Naive thymus-derived CD8-positive, alpha-beta T cell (primary cell): ENCODE measurements around the gene TNFRSF6B. TPM values are rescaled to one million over a fixed set of nuclear protein-coding genes. Genes with fewer than 3 reads are reported as not detected.

Source experiments
- ATAC-seq, 2 donors: fragments of 150-1000 bp; cut with Tn5 transposase in 1 of 2; sonication (Bioruptor Pico), chemical (Tn5 transposase) in 1 of 2; 1 replicate in 1 of 2; 2 replicates in 1 of 2; pipeline ENCODE4 v1.10.0; 2021; ENCODE audit warnings: mild to moderate bottlenecking in 2 of 2, moderate library complexity in 2 of 2
- POLR2A ChIA-PET: fragments of 350-600 bp; sonication (Branson Sonifier 250); formaldehyde crosslinking; loops from one replicate; lab custom pipeline; 2021; ENCODE audit warnings: antibody characterized with exemption; lab: Charles Lee
- DNase-seq, 10 donors: peaks; one replicate each; pipeline versions ENCODE4 v3.0.0 to v3.0.0-alpha.2; 2020 to 2022
- H3K27ac Mint-ChIP-seq, 10 donors: one replicate each; pipeline ENCODE4 v1.8.0; 2020 to 2022; ENCODE audit warnings: mild to moderate bottlenecking in 10 of 10, mixed read lengths in 10 of 10, moderate library complexity in 4 of 10, inconsistent platforms in 1 of 10
- H3K27me3 Mint-ChIP-seq, 5 donors: one replicate each; pipeline ENCODE4 v1.8.0; 2021 to 2022; ENCODE audit warnings: mixed read lengths in 5 of 5
- H3K36me3 Mint-ChIP-seq, 3 donors: one replicate each; pipeline ENCODE4 v1.8.0; 2020 to 2022; ENCODE audit warnings: mixed read lengths in 3 of 3, mild to moderate bottlenecking in 2 of 3, inconsistent platforms in 1 of 3
- H3K4me1 Mint-ChIP-seq, 4 donors: one replicate each; pipeline ENCODE4 v1.8.0; 2021 to 2022; ENCODE audit warnings: mixed read lengths in 4 of 4
- H3K4me3 Mint-ChIP-seq, 10 donors: one replicate each; pipeline ENCODE4 v1.8.0; 2020 to 2022; ENCODE audit warnings: mild to moderate bottlenecking in 10 of 10, mixed read lengths in 10 of 10, moderate library complexity in 6 of 10, inconsistent platforms in 1 of 10
- H3K9me3 Mint-ChIP-seq, 9 donors: one replicate each; pipeline ENCODE4 v1.8.0; 2020 to 2022; ENCODE audit warnings: mixed read lengths in 9 of 9, mild to moderate bottlenecking in 3 of 9, inconsistent platforms in 1 of 9, moderate library complexity in 1 of 9
- polyA plus RNA-seq, 3 donors: library from polyadenylated mRNA; unstranded; fragments of 300-500 nt; fragmentation: Illumina TruSeq; gene quantifications; one replicate each; pipeline ENCODE4 v1.2.3, GENCODE V29; 2021
- total RNA-seq, 8 experiments: library from RNA in 2 of 8; stranded (reverse) in 2 of 8; gene quantifications; one replicate each; pipeline ENCODE4 v1.2.3 and lab custom pipeline; 2021 to 2026

Gene TNFRSF6B
- total and polyA plus RNA-seq, 5 experiments from 2014 or later: 0.22 to 1.1 (median 0.90) TPM; not detected in 1

DNA sequence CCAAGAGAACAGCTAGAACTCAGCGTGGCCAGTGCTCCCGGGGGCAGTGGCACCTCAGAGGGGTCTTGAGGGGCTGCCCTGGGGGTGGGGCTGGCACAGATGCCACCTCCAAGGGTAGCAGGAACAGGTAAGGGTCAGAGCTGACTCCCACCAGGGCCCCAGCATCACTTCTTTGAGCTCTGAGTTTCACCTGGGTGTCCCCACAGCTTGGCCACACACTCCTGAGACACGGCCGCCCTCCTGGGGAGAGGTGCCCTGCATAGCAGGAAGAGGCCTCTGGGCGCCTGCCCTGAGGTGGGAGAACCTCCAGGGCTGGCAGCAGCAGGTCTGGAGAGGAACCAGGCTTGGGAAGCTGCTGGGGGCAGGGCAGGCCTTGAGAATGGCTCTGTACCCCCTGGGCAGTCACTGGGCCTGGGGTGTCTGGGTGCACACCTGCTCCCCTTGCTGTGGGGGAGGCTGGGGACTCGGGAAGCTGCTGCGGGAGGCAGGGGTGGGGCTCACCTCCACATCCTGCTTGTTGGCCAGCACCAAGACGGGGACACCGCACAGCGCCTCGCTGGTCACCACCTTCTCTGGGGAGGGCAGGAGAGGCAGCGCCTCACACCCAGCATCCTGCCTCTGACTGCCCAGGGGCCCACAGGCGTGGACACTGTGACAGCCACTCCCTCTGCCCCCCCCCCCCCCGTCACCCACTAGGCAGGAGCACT, 5.0 kb downstream of the TNFRSF6B start:
- Mint-ChIP-seq H3K4me1 (peaks cover 10 to 27% (median 20%) of the 10 kb centered on the region in 4 donors), H3K4me3 (no peak overlapping the region), H3K36me3 (peaks cover 0 to 17% (median 0%) of the 10 kb centered on the region in 3 donors), H3K27ac (peak overlapping the region in 1 of 10 donors; percentile 53), H3K9me3 (no peaks in the 10 kb centered on the region), H3K27me3 (no peaks in the 10 kb centered on the region)
- DNase-seq (peak in 2 of 10 donors; percentile 6 to 57), ATAC-seq (no peak)
- POLR2A ChIA-PET: interaction anchor here (0.6 to 1.3 kb wide), 3 partner anchors 14 to 81 kb away, joined by 3 to 4 read pairs (median 3); no protein-coding TSS in a partner anchor

DNA sequence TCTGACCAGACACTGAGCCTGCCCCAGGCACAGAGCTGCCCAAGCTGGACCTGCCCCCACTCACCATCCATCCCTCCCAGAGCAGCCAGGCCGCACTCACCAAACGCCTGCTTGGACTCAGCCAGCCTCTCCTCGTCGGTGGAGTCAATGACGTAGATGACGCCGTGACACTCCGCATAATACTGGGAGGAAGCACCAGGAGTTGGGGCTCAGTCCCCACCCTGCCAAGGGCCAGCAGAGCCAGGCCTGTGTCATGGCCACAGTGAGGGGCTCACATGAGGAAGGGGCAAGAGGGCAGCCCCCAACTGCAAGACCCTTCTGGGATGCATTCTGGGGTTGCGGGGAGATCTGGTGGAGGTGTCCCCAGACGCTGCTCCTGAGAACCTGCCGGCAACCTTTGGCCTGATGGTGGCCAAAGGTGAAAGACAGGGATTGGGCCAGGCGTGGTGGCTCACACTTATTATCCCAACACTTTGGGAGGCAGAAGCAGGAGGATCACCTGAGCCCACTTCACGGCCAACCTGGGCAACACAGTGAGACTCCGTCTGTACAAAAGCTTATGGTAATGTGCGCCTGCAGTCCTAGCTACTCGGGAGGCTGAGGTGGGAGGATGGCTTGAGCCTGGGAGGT, 5.7 kb downstream of the TNFRSF6B start:
- peak in 1 of 10 donors; percentile 4 for DNase-seq
- Mint-ChIP-seq H3K36me3 (peaks cover 0 to 21% (median 0%) of the 10 kb centered on the region in 3 donors), H3K27ac (peak overlapping the region in 7 of 10 donors; percentile 10 to 75 (median 49)), H3K9me3 (no peaks in the 10 kb centered on the region), H3K27me3 (no peaks in the 10 kb centered on the region), H3K4me3 (no peak overlapping the region), H3K4me1 (peaks cover 14 to 31% (median 24%) of the 10 kb centered on the region in 4 donors)
- no peak for ATAC-seq
- POLR2A ChIA-PET: interaction anchor here (1.2 to 2.5 kb wide), 2 partner anchors 15 to 34 kb away, joined by 4 to 7 read pairs; partner anchors contain the start of gene LIME1

GRCh38 chr20:63702751-63703470, 6.5 kb downstream of the TNFRSF6B start:
- H3K4me3 Mint-ChIP-seq: no peak overlapping the region
- no peaks in the 10 kb centered on the region for H3K9me3 Mint-ChIP-seq
- peaks cover 0 to 21% (median 0%) of the 10 kb centered on the region in 3 donors for H3K36me3 Mint-ChIP-seq
- ATAC-seq: no peak
- no peaks in the 10 kb centered on the region for H3K27me3 Mint-ChIP-seq
- POLR2A ChIA-PET: interaction anchor here (0.8 to 2.5 kb wide), 3 partner anchors 28 to 77 kb away, joined by 3 to 7 read pairs (median 6); partner anchors contain the start of gene LIME1
- peaks cover 11 to 25% (median 21%) of the 10 kb centered on the region in 4 donors for H3K4me1 Mint-ChIP-seq
- peak overlapping the region in 5 of 10 donors; percentile 14 to 75 (median 43) for H3K27ac Mint-ChIP-seq
- DNase-seq: peak in 1 of 10 donors; percentile 51

DNA sequence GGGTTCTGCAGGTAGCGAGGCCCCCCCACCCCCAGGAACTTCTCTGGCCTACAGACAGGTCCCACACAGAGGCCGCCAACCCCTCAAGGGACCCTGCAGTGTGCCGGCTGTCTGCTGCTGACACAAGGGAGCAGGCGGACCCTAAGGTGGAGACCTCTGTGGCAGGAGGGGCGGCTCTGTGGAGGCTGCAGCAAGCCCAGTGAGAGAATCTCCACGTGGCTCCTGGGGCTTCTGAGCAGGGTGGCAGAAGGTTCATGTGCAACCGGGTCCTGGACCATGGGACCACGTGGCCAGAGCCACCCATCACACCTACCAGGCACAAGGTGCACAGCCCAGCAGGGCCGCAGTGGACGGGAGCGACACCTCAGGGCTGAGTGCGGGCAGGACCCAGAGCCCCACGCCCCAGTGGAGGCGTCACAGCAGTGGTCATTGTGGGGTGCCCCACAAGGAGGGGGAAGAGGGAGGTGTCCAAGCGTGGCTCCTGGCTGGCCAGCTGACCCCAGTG, 7.1 kb downstream of the TNFRSF6B start:
- H3K4me3 Mint-ChIP-seq: no peak overlapping the region
- ATAC-seq (no peak), DNase-seq (no peak)
- no peaks in the 10 kb centered on the region for H3K9me3 Mint-ChIP-seq
- H3K36me3 Mint-ChIP-seq: peaks cover 0 to 22% (median 0%) of the 10 kb centered on the region in 3 donors
- no peaks in the 10 kb centered on the region for H3K27me3 Mint-ChIP-seq
- H3K27ac Mint-ChIP-seq: peak overlapping the region in 1 of 10 donors; percentile 62
- peaks cover 12 to 25% (median 22%) of the 10 kb centered on the region in 4 donors for H3K4me1 Mint-ChIP-seq
- POLR2A ChIA-PET: interaction anchor here (0.8 to 2.5 kb wide), 4 partner anchors 27 to 77 kb away, joined by 3 to 7 read pairs (median 4); partner anchors contain the start of gene LIME1

DNA sequence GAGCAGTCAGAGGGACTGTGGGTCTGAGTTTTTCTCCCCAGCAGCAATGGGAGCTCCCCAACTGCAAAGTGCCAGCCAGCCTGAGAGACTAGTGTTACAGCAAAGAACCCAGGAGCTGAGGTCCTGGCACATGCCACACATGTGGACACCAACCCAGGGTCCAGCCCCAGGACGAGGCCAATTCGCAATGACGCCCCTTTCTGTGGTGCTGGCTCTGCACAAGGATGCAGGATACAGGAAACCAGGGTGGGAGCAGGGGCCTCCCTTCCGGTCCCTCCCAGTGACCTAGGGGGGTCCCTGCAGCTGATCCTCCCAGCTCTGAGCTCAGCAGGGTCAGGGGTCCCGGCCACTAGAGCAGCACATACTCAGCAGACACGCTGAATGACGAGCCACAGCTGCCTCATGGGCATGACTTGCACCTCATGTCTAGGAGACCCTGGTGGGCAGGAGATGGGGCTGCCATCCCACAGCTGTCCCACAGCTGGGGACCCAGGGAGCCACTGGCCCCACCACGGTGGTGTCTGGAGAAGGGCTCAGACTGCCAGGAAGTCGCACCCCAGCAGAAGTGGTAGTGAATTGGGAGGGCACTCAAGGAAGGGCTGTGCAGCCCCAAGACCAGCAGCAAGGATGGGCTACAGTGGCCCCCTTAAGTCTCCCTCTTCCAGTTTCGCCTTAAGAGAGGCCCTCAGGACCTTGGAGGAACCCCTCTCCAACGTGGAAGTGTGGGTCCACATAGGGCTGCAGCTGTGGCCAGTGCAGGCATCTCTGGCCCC, 7.7 kb downstream of the TNFRSF6B start:
- no peaks in the 10 kb centered on the region for H3K9me3 Mint-ChIP-seq
- peaks cover 0 to 27% (median 0%) of the 10 kb centered on the region in 3 donors for H3K36me3 Mint-ChIP-seq
- H3K27me3 Mint-ChIP-seq: no peaks in the 10 kb centered on the region
- peak in 2 of 10 donors; percentile 3 to 58 for DNase-seq
- no peak for ATAC-seq
- POLR2A ChIA-PET: interaction anchor here (1.1 to 2.5 kb wide), 3 partner anchors 26 to 51 kb away, joined by 3 to 7 read pairs (median 6); partner anchors contain the start of gene LIME1
- peaks cover 15 to 31% (median 28%) of the 10 kb centered on the region in 4 donors for H3K4me1 Mint-ChIP-seq
- H3K4me3 Mint-ChIP-seq: no peak overlapping the region
- peak overlapping the region in 2 of 10 donors; percentile 25 to 40 for H3K27ac Mint-ChIP-seq

DNA sequence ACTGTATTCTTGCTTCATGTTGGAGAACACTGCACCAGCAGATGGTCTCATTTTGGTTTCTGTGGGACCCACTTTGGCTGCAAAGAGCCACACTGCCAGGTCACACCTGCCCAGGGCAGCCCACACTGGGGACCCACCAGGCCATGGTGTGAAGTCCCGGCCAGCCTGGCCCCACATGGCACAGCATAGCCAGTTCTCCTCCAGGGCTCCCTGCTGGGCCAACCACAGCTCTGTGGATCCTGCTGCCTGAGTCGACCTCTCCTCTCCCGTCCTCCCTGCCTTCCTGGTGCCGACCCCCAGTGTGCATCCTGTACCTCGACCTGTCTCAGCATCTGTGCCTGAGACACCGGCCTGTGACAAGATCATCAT, 8.3 kb downstream of the TNFRSF6B start:
- DNase-seq (peak in 1 of 10 donors; percentile 45), ATAC-seq (no peak)
- peaks cover 0 to 31% (median 0%) of the 10 kb centered on the region in 3 donors for H3K36me3 Mint-ChIP-seq
- POLR2A ChIA-PET: interaction anchor here (1.2 to 2.5 kb wide), 2 partner anchors 32 to 51 kb away, joined by 3 to 7 read pairs; partner anchors contain the start of gene LIME1
- H3K4me1 Mint-ChIP-seq: peaks cover 15 to 36% (median 31%) of the 10 kb centered on the region in 4 donors
- peak overlapping the region in 3 of 10 donors; percentile 46 to 90 (median 71) for H3K27ac Mint-ChIP-seq
- H3K9me3 Mint-ChIP-seq: no peaks in the 10 kb centered on the region
- H3K4me3 Mint-ChIP-seq: peak overlapping the region in 2 of 10 donors; percentile 52 to 77
- no peaks in the 10 kb centered on the region for H3K27me3 Mint-ChIP-seq

GRCh38 chr20:63705232-63706026, 9.0 kb downstream of the TNFRSF6B start:
- peaks cover 0 to 37% (median 1%) of the 10 kb centered on the region in 3 donors for H3K36me3 Mint-ChIP-seq
- ATAC-seq: no peak
- POLR2A ChIA-PET: interaction anchor here (1.5 to 7.1 kb wide), 4 partner anchors 8 to 79 kb away, joined by 3 to 162 read pairs (median 32); partner anchors contain the start of genes LIME1, SLC2A4RG and TNFRSF6B
- no peaks in the 10 kb centered on the region for H3K9me3 Mint-ChIP-seq
- H3K4me3 Mint-ChIP-seq: peak overlapping the region in 8 of 10 donors; percentile 13 to 84 (median 43)
- peaks cover 18 to 42% (median 35%) of the 10 kb centered on the region in 4 donors for H3K4me1 Mint-ChIP-seq
- no peaks in the 10 kb centered on the region for H3K27me3 Mint-ChIP-seq
- DNase-seq: no peak
- H3K27ac Mint-ChIP-seq: peak overlapping the region in 5 of 10 donors; percentile 27 to 93 (median 90)

DNA sequence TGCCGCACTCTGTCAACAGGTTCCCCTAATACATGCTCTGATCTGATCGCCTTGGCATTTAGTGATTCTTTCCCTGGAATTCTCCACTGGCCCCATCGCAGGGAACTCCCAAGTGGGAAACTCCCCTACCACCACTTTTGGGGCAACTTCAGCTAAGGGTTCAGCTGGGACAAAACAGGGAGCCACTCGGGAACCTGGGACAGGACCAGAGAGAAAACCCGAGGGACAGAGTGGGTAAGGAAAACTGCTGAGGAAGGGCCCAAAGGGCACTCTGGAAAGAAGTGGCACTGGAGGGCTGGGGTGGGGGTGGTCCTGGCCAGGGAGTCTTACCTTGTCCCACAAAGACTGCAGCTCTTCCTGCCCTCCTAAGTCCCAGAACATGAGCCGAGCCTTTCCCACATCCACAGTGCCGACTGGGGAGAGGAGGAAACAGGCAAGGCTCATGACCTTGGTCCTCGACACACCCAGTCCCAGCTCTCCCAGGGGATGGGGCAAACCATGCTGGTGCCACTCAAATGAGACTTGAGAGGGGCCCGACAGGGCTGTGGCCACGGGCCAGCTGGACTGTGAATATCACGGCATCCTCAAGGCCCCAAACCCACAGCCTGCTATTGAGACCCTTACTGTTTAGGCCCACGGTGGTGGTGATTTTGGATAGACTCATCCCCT, 9.7 kb downstream of the TNFRSF6B start:
- H3K4me3 Mint-ChIP-seq: peak overlapping the region; percentile 84 to 95 (median 90)
- POLR2A ChIA-PET: interaction anchor here (1.5 to 7.1 kb wide), 10 partner anchors 8 to 158 kb away, joined by 3 to 162 read pairs (median 21); partner anchors contain the start of genes LIME1, RTEL1, SLC2A4RG and TNFRSF6B
- peak overlapping the region; percentile 51 to 95 (median 92) for H3K27ac Mint-ChIP-seq
- no peaks in the 10 kb centered on the region for H3K27me3 Mint-ChIP-seq
- H3K4me1 Mint-ChIP-seq: peaks cover 23 to 47% (median 42%) of the 10 kb centered on the region in 4 donors
- ATAC-seq: no peak
- no peaks in the 10 kb centered on the region for H3K9me3 Mint-ChIP-seq
- H3K36me3 Mint-ChIP-seq: peaks cover 0 to 44% (median 7%) of the 10 kb centered on the region in 3 donors
- peak in 1 of 10 donors; percentile 46 for DNase-seq

- H3K27ac Mint-ChIP-seq: peak overlapping the region; percentile 51 to 95 (median 92)
- ATAC-seq: peak; percentile 55 to 69
- no peaks in the 10 kb centered on the region for H3K27me3 Mint-ChIP-seq
- peak; percentile 46 to 80 (median 62) for DNase-seq
- H3K4me1 Mint-ChIP-seq: peaks cover 25 to 54% (median 47%) of the 10 kb centered on the region in 4 donors
- POLR2A ChIA-PET: interaction anchor here (0.6 to 7.1 kb wide), 30 partner anchors 9 to 413 kb away, joined by 3 to 162 read pairs (median 5); partner anchors contain the start of genes GMEB2, LIME1, PRPF6 and PTK6
- H3K9me3 Mint-ChIP-seq: no peaks in the 10 kb centered on the region
- peak overlapping the region; percentile 84 to 95 (median 90) for H3K4me3 Mint-ChIP-seq
- peaks cover 0 to 53% (median 12%) of the 10 kb centered on the region in 3 donors for H3K36me3 Mint-ChIP-seq
Observed at GRCh38 chr20:63706852-63707557, 10.6 kb downstream of the TNFRSF6B start.
